Pons (tissue), 1 donor: ENCODE results near the gene OTOGL.
"Not testable (repeated sequence)": the region's sequence is repeated elsewhere in the genome, so short reads cannot be mapped to it uniquely, and the experiment has no call there.

Experiments used
- DNase-seq: peaks from one replicate; pipeline ENCODE4 v3.0.0-alpha.2; 2016; ENCODE audit warnings: low spot score

OTOGL gene, protein sequence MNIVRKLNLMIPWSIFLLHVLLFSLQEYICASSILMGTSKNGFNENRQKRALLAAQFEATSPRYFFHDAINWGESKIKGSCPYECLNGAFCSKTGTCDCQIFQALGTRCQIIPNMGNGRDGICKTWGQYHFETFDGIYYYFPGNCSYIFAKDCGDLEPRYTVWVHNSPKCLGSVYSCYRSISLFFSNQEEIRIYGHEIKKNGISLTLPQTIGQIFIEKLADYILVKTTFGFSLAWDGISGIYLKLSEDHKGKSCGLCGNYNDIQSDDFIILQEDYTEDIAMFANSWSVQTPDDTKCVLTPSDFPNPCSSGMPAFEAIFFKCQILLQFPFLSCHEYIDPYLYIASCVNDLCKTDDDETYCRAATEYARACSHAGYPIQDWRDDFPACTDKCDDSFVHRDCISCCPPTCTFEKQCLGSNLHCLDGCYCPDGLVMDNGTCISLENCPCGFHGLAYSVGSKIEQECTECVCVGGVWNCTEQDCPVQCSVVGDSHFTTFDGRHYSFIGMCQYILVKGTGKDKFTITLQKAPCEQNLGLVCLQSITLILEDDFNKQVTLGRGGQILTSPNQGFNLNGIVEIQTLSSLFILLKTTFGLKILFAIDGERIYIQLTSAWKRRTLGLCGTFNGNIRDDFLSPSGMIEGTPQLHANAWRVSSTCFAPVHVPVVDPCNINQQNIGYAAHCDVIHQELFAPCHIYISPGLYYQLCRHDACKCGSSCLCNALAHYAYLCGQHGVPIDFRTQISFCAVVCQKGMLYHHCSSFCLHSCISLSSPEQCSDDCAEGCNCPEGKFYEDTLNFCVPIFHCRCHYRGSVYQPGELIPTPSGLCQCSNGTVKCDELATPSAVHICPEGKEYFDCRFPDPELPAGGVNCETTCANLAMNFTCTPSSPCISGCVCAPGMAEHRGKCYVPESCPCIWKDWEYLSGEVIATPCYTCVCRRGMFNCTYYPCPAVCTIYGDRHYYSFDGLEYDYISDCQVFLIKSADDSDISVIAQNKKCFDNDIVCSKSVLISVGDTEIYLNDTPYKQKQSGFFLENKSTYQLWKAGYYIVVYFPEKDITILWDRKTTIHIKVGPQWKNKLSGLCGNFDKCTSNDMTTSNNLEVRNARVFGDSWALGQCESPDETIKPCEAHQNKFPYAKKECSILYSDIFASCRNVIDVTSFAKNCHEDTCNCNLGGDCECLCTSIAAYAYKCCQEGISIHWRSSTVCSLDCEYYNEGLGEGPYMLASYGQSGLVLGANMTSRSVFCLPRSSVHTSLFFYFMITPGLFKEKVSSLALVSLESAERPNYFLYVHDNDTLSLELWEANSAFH (N-terminal part only)

DNA sequence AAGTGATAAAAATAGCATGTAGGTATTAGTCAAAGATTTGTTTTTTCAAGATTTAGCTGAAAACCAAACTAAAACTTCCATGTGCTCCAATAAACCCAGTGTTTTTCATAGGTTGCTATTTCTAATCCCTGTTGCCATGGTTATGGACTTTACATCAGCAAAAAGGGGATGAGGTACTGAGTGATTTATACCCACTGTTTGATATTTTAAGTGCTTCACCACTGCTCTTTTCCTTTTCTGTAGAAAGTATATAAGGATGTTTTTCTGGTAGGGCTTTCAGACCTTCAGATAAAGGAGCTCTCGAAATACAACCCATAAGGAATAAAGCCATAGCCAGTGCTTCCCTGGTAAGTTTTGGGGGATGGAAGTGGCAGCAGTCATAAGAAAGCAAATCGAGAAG, at the start of gene OTOGL:
TSS of gene OTOGL (plus strand) at position 279 of the 400 bp plus-strand sequence. CDS start 109,895 bp downstream, outside the sequence.
- DNase-seq = no peak

DNA sequence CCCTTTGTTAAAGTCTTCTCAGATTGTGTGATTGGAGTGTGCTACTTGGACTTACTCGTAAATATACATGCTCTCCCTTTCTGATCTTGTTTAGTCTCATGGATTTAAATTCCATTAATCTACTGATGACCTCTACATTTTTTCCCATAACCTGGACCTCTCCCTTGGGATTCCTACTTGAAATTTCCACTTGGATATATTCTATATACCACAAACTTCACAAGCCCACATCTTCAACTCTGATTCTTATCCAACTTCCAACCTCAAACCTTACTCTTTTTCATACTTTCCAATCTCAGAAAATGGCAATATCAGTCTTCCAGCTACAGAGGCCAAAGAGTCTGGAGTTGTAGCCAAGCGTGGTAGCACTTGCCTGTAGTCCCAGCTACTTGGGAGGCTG, 49.1 kb upstream of the OTOGL start:
- DNase-seq = no peak

DNA sequence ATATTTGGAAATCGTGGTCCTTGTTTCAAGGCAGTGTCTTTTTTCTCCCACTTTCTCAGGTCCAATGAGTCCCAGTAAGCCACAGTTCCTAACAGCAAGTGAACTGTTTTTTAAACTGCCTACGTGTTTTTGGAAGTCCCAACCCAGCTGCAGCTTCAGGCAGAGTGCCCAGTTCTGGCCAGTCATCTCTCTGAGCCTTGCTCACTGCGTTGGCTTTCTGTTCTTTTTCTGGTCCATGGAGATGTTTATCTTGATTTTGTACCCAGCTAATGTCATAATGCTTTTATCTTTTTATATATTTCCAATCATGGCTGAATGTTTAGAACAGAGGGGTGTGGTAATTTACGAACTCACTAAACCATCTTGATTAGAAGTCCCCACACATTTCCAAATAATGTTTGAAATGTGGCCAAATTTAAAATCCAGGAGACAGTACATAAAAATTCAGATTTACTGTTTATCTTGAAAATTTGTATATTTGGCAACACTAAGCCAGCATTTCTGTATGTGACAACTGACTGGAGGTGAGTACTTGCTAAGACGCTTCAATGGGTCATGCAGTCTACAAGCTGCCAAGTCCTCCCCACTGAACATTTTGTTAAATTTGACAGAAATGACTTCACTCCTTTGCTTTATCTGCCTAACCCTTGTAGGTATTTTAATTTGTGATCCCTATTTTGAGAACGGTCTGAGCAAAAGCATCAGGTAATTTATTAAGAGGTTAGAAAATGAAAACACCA, 46.1 kb upstream of the OTOGL start:
- DNase-seq = peak; percentile 26

DNA sequence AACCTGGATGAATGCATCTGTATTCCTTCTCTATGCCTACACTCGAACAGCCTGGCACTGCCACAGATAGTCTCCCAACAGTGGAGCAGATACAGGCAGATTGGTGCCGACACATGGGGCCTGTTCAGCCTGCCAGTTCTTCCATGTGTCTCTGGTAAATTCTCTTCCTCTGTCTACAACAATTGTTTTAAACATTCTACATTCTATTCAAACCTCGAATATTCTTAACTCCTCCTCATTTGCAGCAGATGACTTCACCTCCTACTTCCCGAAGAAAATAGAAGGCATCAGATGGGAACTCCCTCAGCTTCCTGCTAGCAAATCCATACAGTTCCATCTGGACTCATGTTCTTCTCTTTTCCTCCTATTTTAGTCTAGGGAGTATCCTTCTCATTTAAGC, 43.1 kb upstream of the OTOGL start:
- no peak for DNase-seq

DNA sequence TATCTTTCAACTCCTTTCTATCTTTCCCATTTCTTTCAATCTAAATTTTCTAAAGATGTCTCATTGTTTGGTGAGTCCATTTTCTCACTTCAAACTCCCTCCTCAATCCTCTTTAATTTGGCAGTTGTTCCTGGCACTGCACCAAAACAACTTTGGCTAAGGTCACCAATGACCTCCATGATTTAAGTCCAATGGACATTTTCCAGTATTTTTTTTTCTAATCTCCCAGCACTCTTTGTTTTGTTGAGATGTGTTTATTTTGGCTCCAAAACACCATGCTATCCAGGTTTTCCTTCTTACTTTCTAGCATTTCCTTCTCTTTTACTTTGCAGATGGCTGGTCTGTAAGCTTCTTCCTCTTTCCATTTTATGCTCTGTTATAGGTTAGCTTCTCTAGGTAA, 42.5 kb upstream of the OTOGL start:
- DNase-seq = peak; percentile 12

DNA sequence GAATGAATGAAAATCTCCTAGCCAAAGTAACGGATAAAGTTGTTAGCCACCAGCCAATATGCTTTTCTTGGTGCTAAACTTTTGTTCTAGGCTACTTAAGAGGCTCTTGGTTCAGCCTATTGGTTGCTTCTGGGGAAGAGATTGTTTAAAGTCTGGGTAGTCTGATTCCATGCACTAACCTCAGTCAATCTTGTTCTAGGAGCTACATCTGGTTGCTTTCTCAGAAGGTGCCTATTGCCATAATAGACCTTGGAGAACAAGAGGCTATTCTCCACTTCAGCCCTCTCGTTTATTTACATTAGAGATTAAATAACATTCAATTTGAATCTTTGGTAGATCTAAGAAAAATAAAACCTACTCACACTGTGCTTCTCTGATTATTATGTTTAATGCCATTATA, 40.8 kb upstream of the OTOGL start:
- no peak for DNase-seq

DNA sequence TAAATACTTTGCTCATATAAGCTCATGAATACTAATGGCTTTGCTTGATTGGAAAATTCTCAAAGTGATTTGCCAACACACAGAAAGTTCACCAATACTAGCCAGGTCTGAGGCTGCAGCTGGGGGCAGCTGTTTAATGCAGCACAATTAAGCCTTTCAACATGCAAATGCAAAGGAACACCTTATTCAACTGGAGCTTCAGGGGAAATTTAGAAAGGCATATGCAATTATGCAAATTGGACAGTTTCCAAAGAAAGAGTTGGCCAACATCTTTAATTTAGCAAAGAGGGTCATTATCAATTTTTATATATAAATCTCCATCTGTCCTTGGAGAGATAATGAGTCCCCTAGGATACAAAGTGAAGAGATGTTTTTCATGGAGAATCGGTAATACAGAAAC, 40.2 kb upstream of the OTOGL start:
- DNase-seq = no peak

DNA sequence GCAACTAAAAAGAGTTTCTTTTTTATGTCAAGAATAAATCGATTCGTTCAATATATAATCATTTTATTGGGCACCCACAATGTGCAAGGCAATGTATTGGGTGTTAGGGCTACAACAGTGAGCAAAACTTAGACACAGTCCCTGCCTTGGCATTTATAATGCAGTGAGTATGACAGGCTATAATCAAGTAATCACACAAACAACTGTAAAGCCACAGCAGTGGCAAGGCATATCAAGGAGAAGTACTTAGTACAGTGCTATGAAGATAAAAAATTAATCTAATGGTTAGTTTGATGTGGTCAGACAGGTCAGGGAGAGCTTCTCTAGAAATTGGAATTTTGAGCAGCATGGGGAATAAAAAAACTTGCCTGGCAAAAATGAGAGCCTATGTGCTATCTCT, 39.5 kb upstream of the OTOGL start:
- DNase-seq = no peak

DNA sequence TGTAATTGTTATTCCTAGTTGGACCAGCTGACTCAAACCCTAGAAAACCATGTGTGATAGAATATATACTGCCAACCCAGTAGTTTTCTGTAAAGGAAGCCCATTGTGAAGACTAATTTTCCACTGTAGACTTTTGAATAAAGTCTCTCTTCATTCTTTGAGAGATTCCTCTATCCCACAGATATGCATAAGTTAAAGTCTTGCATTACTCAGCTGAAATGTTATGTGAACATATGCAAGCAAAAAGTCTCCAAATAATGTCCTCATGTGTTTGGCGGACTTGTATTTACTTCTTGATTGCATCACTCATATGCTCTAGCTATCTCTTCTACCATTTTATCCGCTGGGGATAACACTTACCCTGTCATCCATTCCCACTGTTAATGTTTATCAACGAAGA, 35.1 kb upstream of the OTOGL start:
- no peak for DNase-seq

DNA sequence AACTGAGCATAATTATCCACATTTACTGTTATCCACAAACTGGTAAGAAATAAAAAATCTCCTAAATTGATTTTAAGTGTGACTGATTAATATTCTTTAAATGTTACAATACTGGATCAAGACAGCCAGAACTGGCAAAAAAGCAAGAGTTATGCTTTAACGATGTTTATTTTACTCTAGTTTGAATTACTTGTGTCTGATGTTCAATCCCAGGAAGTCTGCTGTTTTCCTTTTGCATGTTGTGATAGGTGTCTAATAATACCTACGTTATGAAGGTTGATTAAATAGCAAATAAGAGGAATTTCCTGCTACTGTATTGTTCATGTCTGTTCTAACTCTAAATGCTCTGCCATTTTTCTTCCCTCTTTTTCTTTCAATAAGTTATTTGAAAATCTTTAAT, 34.4 kb upstream of the OTOGL start:
- no peak for DNase-seq

DNA sequence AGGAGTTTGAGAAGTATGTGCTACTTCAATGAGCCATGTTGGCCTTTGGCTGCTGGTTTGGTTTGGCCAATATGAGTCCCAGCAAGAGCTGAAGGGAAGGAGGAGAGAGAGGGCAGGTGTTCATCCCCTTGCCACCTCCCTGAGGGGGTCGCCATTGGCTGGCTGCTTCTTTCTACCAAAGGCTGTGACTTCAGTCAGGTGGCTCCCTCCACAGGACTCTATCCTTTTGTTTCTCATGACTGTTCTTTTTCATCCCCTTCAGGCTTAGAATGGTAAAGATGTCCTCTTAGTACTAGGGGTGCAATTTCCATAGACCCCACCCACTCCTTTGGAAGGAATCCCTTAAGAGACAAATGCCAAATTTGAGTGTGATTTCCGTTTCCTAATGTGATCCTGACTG, 31.2 kb upstream of the OTOGL start:
- no peak for DNase-seq

DNA sequence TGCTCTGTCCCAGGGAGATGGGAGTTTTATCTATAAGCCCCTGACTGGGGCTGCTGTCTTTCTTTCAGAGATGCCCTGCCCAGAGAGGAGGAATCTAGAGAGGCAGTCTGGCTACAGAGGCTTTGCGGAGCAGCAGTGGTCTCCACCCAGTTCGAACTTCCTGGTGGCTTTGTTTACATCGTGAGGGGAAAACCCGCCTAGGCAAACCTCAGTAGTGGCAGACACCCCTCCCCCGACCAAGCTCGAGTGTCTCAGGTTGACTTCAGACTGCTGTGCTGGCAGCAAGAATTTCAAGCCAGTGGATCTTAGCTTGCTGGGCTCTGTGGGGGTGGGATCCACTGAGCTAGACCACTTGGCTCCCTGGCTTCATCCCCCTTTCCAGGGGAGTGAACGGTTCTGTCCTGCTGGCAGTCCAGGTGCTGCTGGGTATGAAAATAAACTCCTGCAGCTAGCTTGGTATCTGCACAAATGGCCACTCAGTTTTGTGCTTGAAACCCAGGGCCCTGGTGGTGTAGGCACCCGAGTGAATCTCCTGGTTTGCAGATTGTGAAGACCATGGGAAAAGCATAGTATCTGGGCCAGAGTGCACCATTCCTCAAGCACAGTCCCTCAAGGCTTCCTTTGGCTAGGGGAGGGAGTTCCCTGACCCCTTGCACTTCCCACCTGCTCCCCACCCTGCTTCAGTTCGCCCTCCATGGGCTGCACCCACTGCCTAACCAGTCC, 15.3 kb upstream of the OTOGL start:
- not testable (repeated sequence) for DNase-seq

DNA sequence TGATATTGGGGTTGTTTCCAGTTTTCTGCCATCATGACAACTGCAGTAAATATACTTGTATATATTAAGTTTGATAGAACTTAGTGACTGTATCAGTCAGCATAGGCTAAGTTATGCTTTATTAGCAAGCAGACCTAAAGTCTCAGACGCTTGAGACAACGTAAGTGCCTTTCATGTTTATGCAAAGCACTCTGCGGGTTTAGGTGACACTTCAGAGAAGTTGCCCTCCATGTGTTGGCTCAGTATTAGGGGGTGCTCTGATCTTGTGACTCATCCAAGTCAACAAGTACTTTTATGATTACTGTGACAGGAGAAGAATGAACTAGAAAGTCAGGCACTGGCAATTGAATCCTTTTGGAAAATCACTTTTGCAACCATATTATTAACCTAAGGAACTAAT, 13.3 kb upstream of the OTOGL start:
- no peak for DNase-seq

DNA sequence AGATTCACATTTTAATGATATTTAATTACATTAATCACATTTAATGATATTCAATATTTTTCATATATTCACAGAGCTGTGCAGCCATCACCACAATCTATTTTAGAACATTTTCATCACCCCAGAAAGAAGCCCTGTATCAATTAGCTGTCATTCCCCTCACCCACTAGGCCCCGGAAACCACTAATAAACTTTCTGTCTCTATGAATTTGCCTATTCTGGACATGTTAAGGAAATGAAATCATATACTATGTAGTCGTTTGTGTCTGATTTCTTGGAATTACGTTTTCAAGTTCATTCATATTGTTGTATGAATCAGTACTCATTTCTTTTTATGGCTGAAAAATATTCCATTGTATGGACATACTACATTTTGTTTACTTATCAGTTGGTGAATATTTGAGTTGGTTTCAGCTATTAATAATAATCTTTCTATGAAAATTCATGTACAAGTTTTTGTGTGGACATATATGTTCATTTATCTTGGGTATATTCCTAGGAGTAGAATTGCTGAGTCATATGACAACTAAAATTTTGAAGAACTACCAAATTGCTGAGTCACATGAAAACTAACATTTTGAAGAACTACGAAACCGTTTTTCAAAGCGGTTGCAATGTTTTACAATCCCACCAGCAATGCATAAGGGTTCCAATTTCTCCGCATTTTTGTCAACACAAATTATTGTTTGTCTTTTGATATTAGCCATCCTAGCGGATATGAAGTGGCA, 11.7 kb upstream of the OTOGL start:
- DNase-seq = no peak

DNA sequence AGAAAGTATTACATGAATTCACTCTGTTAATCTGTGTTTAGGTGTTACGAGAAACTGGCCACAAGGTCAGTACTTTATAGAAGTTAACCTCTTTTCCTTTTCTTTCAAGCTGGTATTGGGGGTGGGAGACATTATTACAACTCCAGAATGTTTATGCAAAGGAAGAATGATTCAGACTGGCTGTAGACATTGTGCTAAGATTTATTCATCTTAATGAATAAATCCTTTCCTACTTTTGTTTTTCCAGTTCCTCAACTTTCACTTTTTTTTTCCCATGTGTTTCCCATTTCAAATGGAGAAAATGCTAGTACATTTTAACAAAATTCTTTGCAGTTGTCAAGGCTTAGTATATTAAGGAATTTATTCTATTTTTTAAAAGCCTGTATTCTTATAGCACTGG, 1.3 kb downstream of the OTOGL start:
- no peak for DNase-seq

DNA sequence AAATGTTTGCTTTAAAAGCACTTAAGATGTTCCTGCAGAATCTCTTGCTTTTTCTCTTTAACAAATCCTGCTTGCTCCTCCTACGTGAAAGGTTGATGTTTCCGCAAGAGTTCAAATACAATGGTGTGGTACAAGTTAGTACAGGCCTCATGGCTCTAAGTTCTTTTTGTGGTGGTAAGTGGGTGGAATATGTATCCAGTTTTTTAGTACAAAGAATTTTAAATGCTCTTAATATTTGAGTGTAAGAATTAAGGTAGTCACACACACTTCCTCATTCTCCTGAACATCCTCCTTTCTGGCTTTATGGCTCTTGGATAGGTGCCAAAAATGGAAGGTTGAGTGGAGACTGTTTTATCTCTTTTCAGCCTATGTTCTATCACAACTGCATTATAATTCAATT, 1.8 kb downstream of the OTOGL start:
- peak; percentile 14 for DNase-seq

DNA sequence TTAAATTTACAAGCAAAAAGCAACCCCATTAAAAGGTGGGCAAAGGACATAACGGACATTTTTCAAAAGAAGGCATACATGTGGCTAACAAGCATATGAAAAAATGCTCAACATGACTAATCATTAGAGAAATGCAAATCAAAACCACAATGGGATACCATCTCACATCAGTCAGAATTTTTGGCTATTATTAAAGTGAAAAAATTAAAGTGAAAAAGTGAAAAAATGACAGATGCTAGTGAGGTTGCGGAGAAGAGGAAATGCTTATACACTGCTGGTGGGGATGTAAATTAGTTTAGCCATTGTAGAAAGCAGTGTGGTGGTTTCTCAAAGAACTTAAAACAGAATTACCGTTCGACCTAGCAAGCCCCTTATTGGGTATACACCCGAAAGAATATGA, 7.9 kb downstream of the OTOGL start:
- DNase-seq = no peak

DNA sequence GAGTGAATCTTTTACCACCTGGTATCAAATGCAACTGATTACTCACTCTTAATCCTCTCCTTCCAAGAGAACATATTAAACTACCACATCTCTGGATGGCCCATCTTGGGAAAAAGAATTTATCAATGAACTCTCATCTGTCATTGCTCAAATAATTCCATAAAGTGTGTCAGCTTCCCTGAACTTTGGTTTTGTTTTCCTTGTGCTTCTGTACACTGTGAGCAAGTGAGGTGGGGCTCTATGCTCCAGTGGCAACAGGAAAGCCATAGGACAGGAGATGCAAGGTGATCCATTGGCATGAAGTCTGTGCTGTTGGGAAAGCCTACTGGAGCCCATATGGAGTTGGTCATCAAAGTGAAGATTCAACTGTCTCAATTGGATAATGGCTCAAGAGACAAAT, 17.4 kb downstream of the OTOGL start:
- DNase-seq = no peak

DNA sequence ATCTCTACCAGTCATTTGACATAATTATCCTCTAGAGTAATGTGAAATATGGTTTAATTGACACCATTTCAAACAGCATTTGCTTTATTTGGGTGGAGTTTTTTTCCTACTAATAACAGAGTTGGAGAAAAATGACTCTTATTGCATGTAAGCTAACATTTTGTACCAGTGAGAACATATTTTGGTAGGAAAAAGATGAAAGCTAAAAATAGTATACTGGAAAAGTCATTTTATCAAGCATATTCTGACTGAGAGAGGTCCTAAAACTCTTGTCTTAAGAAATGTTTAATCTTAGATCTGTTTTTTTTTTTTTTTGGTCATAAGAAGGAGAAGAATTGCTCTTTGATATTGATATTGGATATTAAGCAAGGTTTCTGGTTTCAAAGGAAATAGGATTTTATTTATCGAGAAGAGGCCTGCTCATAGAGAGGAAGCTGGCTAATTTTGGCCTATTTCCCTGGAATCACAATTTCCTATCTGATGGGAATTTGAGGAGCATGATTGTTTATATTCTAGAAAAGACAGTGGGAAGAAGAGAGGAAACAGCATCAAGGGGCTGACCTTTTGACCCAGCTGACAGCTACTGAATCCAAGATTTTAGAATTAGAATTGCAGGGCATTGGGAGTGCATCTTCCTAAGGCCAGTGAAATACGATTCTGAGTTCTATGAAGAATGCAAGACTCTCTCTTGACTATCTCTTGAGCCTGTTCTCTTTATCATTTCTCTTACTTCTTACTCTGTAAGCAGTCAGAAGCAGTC, 19.4 kb downstream of the OTOGL start:
- DNase-seq = no peak

DNA sequence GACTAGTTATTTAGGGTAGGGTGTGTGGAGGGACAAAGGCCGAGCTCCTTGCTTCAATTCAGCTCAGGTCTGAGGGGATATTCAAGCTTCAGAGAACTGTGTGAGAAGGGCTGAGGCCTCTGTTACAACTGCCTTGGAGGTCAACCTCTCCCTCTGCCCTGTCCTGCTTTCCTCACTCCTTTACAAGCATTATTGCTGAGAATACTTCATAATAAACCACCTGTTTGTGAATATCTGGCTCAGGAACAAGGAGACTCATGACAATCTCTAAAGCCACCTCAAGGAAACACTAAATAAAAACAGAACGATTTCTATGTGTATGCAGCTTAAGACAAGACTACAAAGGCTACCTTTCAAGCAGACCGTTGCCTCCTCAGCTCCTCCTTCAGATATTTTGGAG, 21.7 kb downstream of the OTOGL start:
- DNase-seq = no peak
